ENCODE results near the gene PICK1.

- TF ChIP-seq CTCF (IDR thresholded peaks at IDR 0.05; ENCODE audit: insufficient read depth, low read depth, low read length) = no peak
- TF ChIP-seq EZH2 (IDR thresholded peaks at IDR 0.05; ENCODE audit: insufficient read depth, low read length) = no peak
These were observed 16.0 kb upstream of the PICK1 start for GRCh38 chr22:38040953-38041759.

Data from astrocyte (in vitro differentiated cells and primary cell).